Neural cell (in vitro differentiated cells): ENCODE measurements around the gene GRK1. TPM values are rescaled to one million over a fixed set of nuclear protein-coding genes. Genes with fewer than 3 reads are reported as not detected.

Experiments
- H2AFZ ChIP-seq: fragments of 200-600, 300-800 bp; sonication (generic), shearing (Covaris generic); 2 replicates; pipeline ENCODE4 v1.6.0; 2014; ENCODE audit warnings: low read depth, mild to moderate bottlenecking, antibody characterized with exemption, low read length, moderate library complexity
- H3F3A ChIP-seq: fragments of 200-600 bp; shearing (Covaris generic); 2 replicates; pipeline ENCODE4 v1.6.1; 2016; ENCODE audit warnings: mild to moderate bottlenecking, moderate library complexity, mixed read lengths, antibody characterized with exemption, low read length; ENCODE audit not compliant: insufficient read depth, poor library complexity, severe bottlenecking
- H3K27ac ChIP-seq: fragments of 200-600, 300-800 bp; sonication (generic), shearing (Covaris generic); 2 replicates; pipeline ENCODE4 v1.5.1; 2014; ENCODE audit warnings: mild to moderate bottlenecking, low read length, moderate library complexity
- H3K27me3 ChIP-seq: fragments of 300-800, 200-600 bp; sonication (generic), shearing (Covaris generic); 2 replicates; pipeline ENCODE4 v1.6.0; 2014; ENCODE audit warnings: mild to moderate bottlenecking, low read depth, low read length, moderate library complexity; ENCODE audit not compliant: insufficient read depth
- H3K36me3 ChIP-seq: fragments of 300-800, 200-600 bp; sonication (generic), shearing (Covaris generic); 2 replicates; pipeline ENCODE4 v1.5.1; 2014; ENCODE audit warnings: mild to moderate bottlenecking, antibody characterized with exemption, low read length, moderate library complexity; ENCODE audit not compliant: insufficient read depth
- H3K4me2 ChIP-seq: fragments of 300-800, 200-600 bp; sonication (generic), shearing (Covaris generic); 2 replicates; pipeline ENCODE4 v1.6.0; 2014; ENCODE audit warnings: mild to moderate bottlenecking, low read length
- H3K4me3 ChIP-seq: fragments of 300-800, 200-600 bp; sonication (generic), shearing (Covaris generic); 2 replicates; pipeline ENCODE4 v1.5.1; 2014; ENCODE audit warnings: mild to moderate bottlenecking, low read length, moderate library complexity
- H3K79me2 ChIP-seq: fragments of 200-600 bp; shearing (Covaris generic); replicated peaks from 2 replicates; pipeline ENCODE4 v1.6.0; 2014; ENCODE audit warnings: mild to moderate bottlenecking, low read length, moderate library complexity; ENCODE audit not compliant: insufficient read depth
- H3K9ac ChIP-seq: fragments of 300-800, 200-600 bp; sonication (generic), shearing (Covaris generic); 2 replicates; pipeline ENCODE4 v1.6.1; 2016; ENCODE audit warnings: mild to moderate bottlenecking, low read length, mixed read lengths
- H3K9me2 ChIP-seq: fragments of 200-600 bp; shearing (Covaris generic); 2 replicates; pipeline ENCODE4 v1.6.1; 2016; ENCODE audit warnings: mild to moderate bottlenecking, low read length, mixed read lengths; ENCODE audit not compliant: insufficient read depth
- H3K9me3 ChIP-seq: fragments of 200-600, 300-800 bp; sonication (generic), shearing (Covaris generic); 2 replicates; pipeline ENCODE4 v1.6.1; 2016; ENCODE audit warnings: mild to moderate bottlenecking, mixed run types, low read length, moderate library complexity, mixed read lengths
- H4K20me1 ChIP-seq: fragments of 200-600 bp; shearing (Covaris generic); 2 replicates; pipeline ENCODE4 v1.6.1; 2016; ENCODE audit warnings: mild to moderate bottlenecking, mixed run types; ENCODE audit not compliant: insufficient read depth
- EP300 ChIP-seq: fragments of 450-650 bp; conservative IDR thresholded peaks from 2 replicates; pipeline ENCODE4 v1.6.1; 2014; ENCODE audit warnings: antibody characterized with exemption, mild to moderate bottlenecking, moderate library complexity; ENCODE audit not compliant: poor library complexity, severe bottlenecking
- EZH2 ChIP-seq: fragments of 200-600, 300-800 bp; shearing (Covaris generic), sonication (generic); IDR thresholded peaks from 2 replicates; pipeline ENCODE4 v1.6.1; 2014; ENCODE audit warnings: antibody characterized with exemption, low read length, borderline replicate concordance, mild to moderate bottlenecking; ENCODE audit not compliant: insufficient read depth, poor library complexity, severe bottlenecking
- MXI1 ChIP-seq: fragments of 450-650 bp; conservative IDR thresholded peaks from 2 replicates; pipeline ENCODE4 v1.6.1; 2014; ENCODE audit warnings: antibody characterized with exemption, mild to moderate bottlenecking; ENCODE audit not compliant: poor library complexity, severe bottlenecking
- POLR2AphosphoS5 ChIP-seq: IDR thresholded peaks from 2 replicates; pipeline ENCODE4 v1.6.1; 2012
- RAD21 ChIP-seq: fragments of 450-650 bp; conservative IDR thresholded peaks from 2 replicates; pipeline ENCODE4 v1.6.1; 2014; ENCODE audit warnings: antibody characterized with exemption, mild to moderate bottlenecking, moderate library complexity
- SMC3 ChIP-seq: fragments of 450-650 bp; conservative IDR thresholded peaks from 2 replicates; pipeline ENCODE4 v1.6.1; 2014; ENCODE audit warnings: antibody characterized with exemption, mild to moderate bottlenecking, moderate library complexity; ENCODE audit not compliant: poor library complexity
- TAF1 ChIP-seq: IDR thresholded peaks from 2 replicates; pipeline ENCODE4 v1.6.1; 2012; ENCODE audit warnings: low read depth
- polyA plus RNA-seq: library from polyadenylated mRNA; depleted of rRNA; stranded (reverse); fragments of >200 nt; gene quantifications from 2 replicates; pipeline ENCODE4 v1.2.3, GENCODE V29; 2014
- TF ChIP-seq, protein P1 (sequence below): IDR thresholded peaks from 2 replicates; pipeline ENCODE4 v1.6.1; 2012; ENCODE audit warnings: borderline replicate concordance
- TF ChIP-seq, protein P2 (sequence below): fragments of 450-650 bp; IDR thresholded peaks from 2 replicates; pipeline ENCODE4 v1.5.1; 2014; ENCODE audit warnings: antibody characterized with exemption, mild to moderate bottlenecking, moderate library complexity; ENCODE audit not compliant: poor library complexity, severe bottlenecking

The GRK1 gene
- polyA plus RNA-seq, 1 donor from 2014 or later = 0.06 TPM

DNA sequence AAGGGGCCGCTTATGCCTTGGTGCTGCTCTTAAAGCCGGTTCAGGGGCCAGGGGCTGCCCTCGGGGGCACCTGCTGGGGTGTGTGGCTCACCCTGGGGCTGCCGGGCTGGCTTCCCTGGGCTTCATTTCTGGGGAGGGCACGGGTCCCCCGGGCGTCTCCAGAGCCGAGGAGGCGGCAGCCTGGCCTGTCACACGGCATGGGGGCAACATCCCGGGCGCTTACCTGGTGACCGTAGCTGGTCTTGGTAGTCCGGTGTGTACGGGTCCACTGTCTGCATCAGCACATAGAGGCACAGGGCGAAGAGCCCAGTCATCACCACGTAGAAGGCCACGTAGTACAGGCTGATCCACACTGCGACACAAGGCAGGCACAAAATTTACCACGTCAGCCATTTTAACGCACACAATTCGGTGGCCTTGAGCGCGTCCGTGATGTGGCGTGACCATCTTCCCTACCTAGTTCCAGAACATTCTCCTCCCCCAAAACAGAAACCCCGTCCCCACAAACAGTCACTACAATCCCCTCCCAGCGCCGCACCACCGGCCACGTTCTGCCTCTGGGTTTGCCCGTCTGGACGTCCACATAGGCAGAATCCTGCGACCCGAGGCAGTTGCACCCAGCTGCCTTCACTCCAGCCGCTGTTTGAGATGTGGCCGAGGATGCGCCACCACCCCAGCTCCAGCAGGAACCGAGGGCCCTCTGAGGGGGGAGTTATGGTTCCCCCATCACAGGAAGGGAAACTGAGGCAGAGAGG lies 12.3 kb upstream of the GRK1 start:
- Histone ChIP-seq H3K9me2 (no peaks in the 10 kb centered on the region), H3K9ac (no peak overlapping the region), H3K9me3 (no peaks in the 10 kb centered on the region), H3K27me3 (no peaks in the 10 kb centered on the region), H3K79me2 (no peaks in the 10 kb centered on the region), H3K4me2 (no peak overlapping the region), H4K20me1 (no peaks in the 10 kb centered on the region), H3F3A (no peaks in the 10 kb centered on the region), H2AFZ (no peak overlapping the region), H3K4me3 (no peak overlapping the region), H3K27ac (no peak overlapping the region), H3K36me3 (no peaks in the 10 kb centered on the region)
- TF ChIP-seq POLR2AphosphoS5 = no peak
- no peak for TF ChIP-seq EP300
- TF ChIP-seq, protein P1, sequence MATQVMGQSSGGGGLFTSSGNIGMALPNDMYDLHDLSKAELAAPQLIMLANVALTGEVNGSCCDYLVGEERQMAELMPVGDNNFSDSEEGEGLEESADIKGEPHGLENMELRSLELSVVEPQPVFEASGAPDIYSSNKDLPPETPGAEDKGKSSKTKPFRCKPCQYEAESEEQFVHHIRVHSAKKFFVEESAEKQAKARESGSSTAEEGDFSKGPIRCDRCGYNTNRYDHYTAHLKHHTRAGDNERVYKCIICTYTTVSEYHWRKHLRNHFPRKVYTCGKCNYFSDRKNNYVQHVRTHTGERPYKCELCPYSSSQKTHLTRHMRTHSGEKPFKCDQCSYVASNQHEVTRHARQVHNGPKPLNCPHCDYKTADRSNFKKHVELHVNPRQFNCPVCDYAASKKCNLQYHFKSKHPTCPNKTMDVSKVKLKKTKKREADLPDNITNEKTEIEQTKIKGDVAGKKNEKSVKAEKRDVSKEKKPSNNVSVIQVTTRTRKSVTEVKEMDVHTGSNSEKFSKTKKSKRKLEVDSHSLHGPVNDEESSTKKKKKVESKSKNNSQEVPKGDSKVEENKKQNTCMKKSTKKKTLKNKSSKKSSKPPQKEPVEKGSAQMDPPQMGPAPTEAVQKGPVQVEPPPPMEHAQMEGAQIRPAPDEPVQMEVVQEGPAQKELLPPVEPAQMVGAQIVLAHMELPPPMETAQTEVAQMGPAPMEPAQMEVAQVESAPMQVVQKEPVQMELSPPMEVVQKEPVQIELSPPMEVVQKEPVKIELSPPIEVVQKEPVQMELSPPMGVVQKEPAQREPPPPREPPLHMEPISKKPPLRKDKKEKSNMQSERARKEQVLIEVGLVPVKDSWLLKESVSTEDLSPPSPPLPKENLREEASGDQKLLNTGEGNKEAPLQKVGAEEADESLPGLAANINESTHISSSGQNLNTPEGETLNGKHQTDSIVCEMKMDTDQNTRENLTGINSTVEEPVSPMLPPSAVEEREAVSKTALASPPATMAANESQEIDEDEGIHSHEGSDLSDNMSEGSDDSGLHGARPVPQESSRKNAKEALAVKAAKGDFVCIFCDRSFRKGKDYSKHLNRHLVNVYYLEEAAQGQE = no peak
- no peak for TF ChIP-seq SMC3
- TF ChIP-seq, protein P2, sequence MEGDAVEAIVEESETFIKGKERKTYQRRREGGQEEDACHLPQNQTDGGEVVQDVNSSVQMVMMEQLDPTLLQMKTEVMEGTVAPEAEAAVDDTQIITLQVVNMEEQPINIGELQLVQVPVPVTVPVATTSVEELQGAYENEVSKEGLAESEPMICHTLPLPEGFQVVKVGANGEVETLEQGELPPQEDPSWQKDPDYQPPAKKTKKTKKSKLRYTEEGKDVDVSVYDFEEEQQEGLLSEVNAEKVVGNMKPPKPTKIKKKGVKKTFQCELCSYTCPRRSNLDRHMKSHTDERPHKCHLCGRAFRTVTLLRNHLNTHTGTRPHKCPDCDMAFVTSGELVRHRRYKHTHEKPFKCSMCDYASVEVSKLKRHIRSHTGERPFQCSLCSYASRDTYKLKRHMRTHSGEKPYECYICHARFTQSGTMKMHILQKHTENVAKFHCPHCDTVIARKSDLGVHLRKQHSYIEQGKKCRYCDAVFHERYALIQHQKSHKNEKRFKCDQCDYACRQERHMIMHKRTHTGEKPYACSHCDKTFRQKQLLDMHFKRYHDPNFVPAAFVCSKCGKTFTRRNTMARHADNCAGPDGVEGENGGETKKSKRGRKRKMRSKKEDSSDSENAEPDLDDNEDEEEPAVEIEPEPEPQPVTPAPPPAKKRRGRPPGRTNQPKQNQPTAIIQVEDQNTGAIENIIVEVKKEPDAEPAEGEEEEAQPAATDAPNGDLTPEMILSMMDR = no peak
- TF ChIP-seq EZH2 = no peak

DNA sequence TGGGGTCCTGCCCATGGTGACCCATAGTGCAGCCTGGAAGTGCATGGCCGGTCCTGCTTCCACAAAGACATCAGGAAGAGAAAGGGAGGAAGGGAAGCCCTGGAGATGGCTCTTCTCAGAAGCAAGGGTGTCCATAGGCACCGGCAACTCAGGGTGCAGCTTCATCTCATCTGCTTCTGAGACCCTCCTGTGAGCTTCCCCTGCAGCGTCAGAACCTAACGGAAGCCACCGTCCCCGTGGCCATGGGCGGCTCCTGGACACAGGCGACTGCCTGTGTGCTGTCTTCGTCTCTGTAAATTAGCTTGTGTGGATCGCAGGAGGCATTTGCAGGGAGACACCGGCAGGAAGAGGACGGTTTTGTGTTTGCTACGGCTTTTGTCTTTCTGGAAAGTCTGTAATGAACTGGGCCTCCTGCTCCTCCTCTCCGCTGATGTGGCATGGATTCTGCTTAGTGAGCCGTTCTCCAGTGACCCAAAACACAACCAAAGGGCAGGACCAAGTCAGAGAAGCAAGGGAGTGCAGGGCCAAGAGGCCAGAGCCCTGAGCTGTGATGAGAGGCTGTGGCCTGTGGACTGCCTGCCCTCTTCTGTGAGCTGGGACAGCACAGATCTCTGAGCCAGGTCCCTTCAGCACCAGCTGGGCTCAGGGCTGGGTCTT lies 11.5 kb upstream of the GRK1 start:
- no peak overlapping the region for H3K27ac ChIP-seq
- H3K4me3 ChIP-seq = no peak overlapping the region
- H3F3A ChIP-seq = no peaks in the 10 kb centered on the region
- no peaks in the 10 kb centered on the region for H3K9me2 ChIP-seq
- H3K36me3 ChIP-seq = no peaks in the 10 kb centered on the region
- no peaks in the 10 kb centered on the region for H3K27me3 ChIP-seq
- H3K79me2 ChIP-seq = no peaks in the 10 kb centered on the region
- TF ChIP-seq RAD21 = no peak
- TF ChIP-seq, protein P1 = no peak
- no peak for TF ChIP-seq TAF1
- no peak for TF ChIP-seq SMC3
- TF ChIP-seq, protein P2 = no peak
- no peak for TF ChIP-seq EP300
- TF ChIP-seq POLR2AphosphoS5 = no peak
- TF ChIP-seq MXI1 = no peak
- no peak for TF ChIP-seq EZH2
- H4K20me1 ChIP-seq = no peaks in the 10 kb centered on the region
- no peak overlapping the region for H3K4me2 ChIP-seq
- no peak overlapping the region for H3K9ac ChIP-seq
- no peaks in the 10 kb centered on the region for H3K9me3 ChIP-seq
- no peak overlapping the region for H2AFZ ChIP-seq
